GM12878 (cell line): ENCODE data around the gene NDEL1. TPM values are rescaled to one million over a fixed set of nuclear protein-coding genes. Genes with fewer than 3 reads are reported as not detected.

Experiments used
- ATAC-seq: fragments of 200-7000 bp; cut with Tn5 transposase; 3 replicates; pipeline ENCODE4 v1.9.1; 2020; ENCODE audit warnings: mild to moderate bottlenecking, moderate library complexity
- BruUV-seq: library from RNA; stranded (reverse); fragments of 400-500 nt; replicated peaks from 2 replicates; lab custom pipeline; 2021; lab: Mats Ljungman, UMichigan
- CTCF ChIA-PET: fragments of 300-600 bp; sonication (Branson Sonifier 250); formaldehyde crosslinking; extraction: SDS; loops from one replicate; lab custom pipeline; 2021; ENCODE audit warnings: inconsistent platforms; lab: Yijun Ruan, JAX
- POLR2A ChIA-PET: fragments of 350-600 bp; formaldehyde crosslinking; extraction: SDS; loops from one replicate; lab custom pipeline; 2021; ENCODE audit warnings: inconsistent platforms; lab: Charles Lee
- RAD21 ChIA-PET: fragments of 300-600 bp; sonication (Branson Sonifier 250); formaldehyde crosslinking; loops from one replicate; lab custom pipeline; 2023; ENCODE audit warnings: antibody characterized with exemption; ENCODE audit not compliant: unreplicated experiment; lab: Charles Lee
- SMC1A ChIA-PET: fragments of 300-600 bp; sonication (Branson Sonifier 250); formaldehyde crosslinking; loops from one replicate; lab custom pipeline; 2023; ENCODE audit not compliant: unreplicated experiment, uncharacterized antibody; lab: Charles Lee
- DNase-seq: peaks from one replicate; pipeline ENCODE4 v3.0.0-alpha.2; 2011; ENCODE audit warnings: low read depth, low spot score
- FAIRE-seq: peaks from 3 replicates; lab custom pipeline; 2011; peaks lifted over from hg19 to GRCh38; lab: Jason Lieb, UNC
- H2AFZ ChIP-seq: 2 replicates; pipeline ENCODE4 v1.6.0; 2011; ENCODE audit warnings: low read depth, low read length, control low read depth; ENCODE audit not compliant: control insufficient read depth
- H3K27ac ChIP-seq: 2 replicates; pipeline ENCODE4 v1.5.1; 2011; ENCODE audit warnings: control low read depth; ENCODE audit not compliant: control insufficient read depth, insufficient read depth
- H3K27me3 ChIP-seq, 2 experiments: replicated peaks in 1 of 2; 2 replicates each; pipeline versions ENCODE4 v1.6.0 to v1.6.1; 2011; ENCODE audit warnings: low read length in 1 of 2; ENCODE audit not compliant: control insufficient read depth in 2 of 2, insufficient read depth in 2 of 2
- H3K36me3 ChIP-seq, 2 experiments: 2 replicates each; pipeline ENCODE4 v1.5.1; 2011; ENCODE audit warnings: low read length in 1 of 2; ENCODE audit not compliant: control insufficient read depth in 2 of 2, insufficient read depth in 2 of 2
- H3K4me1 ChIP-seq: 2 replicates; pipeline ENCODE4 v1.6.1; 2011; ENCODE audit warnings: mild to moderate bottlenecking, low read length, moderate library complexity, mixed read lengths; ENCODE audit not compliant: control insufficient read depth, insufficient read depth
- H3K4me2 ChIP-seq: 2 replicates; pipeline ENCODE4 v1.6.0; 2011; ENCODE audit warnings: control low read depth; ENCODE audit not compliant: control insufficient read depth, insufficient read depth
- H3K4me3 ChIP-seq: fragments of 200-600 bp; sonication (generic); 2 replicates; pipeline ENCODE4 v1.5.1; 2016
- H3K79me2 ChIP-seq: 2 replicates; pipeline ENCODE4 v1.6.0; 2011; ENCODE audit warnings: low read length; ENCODE audit not compliant: control insufficient read depth, insufficient read depth
- H3K9ac ChIP-seq: 2 replicates; pipeline ENCODE4 v1.8.0; 2011; ENCODE audit warnings: low read length, control low read depth, mixed read lengths; ENCODE audit not compliant: control insufficient read depth, insufficient read depth
- H3K9me3 ChIP-seq: replicated peaks from 3 replicates; pipeline ENCODE4 v1.5.1; 2011; ENCODE audit warnings: mild to moderate bottlenecking, low read length; ENCODE audit not compliant: control insufficient read depth, insufficient read depth
- H4K20me1 ChIP-seq: 2 replicates; pipeline ENCODE4 v1.6.0; 2011; ENCODE audit not compliant: control insufficient read depth, insufficient read depth
- BACH1 ChIP-seq: fragments of 450-650 bp; IDR thresholded peaks from 2 replicates; pipeline ENCODE4 v1.6.1; 2017; ENCODE audit warnings: mild to moderate bottlenecking, borderline replicate concordance
- BCL3 ChIP-seq: IDR thresholded peaks from 2 replicates; pipeline ENCODE4 v1.6.1; 2011; ENCODE audit warnings: borderline replicate concordance, low read depth, mild to moderate bottlenecking, moderate library complexity, low read length; ENCODE audit not compliant: insufficient read depth, poor library complexity, severe bottlenecking
- ESRRA ChIP-seq: IDR thresholded peaks from 2 replicates; pipeline ENCODE4 v1.6.1; 2012; ENCODE audit warnings: mild to moderate bottlenecking, low read length, improper control_type of control experiment
- GATAD2B ChIP-seq: fragments of 450-650 bp; conservative IDR thresholded peaks from 2 replicates; pipeline ENCODE4 v1.6.1; 2017; ENCODE audit warnings: low read depth, mild to moderate bottlenecking, moderate library complexity
- MTA2 ChIP-seq: fragments of 450-650 bp; IDR thresholded peaks from 2 replicates; pipeline ENCODE4 v1.6.1; 2016; ENCODE audit warnings: low read depth, mild to moderate bottlenecking, moderate library complexity
- NFIC ChIP-seq: IDR thresholded peaks from 2 replicates; pipeline ENCODE4 v1.6.1; 2012; ENCODE audit warnings: low read depth, mild to moderate bottlenecking, inconsistent platforms, low read length, moderate library complexity
- PAX8 ChIP-seq: fragments of 450-650 bp; IDR thresholded peaks from 2 replicates; pipeline ENCODE4 v1.6.1; 2017; ENCODE audit warnings: mild to moderate bottlenecking, moderate library complexity
- RELB ChIP-seq: fragments of 450-650 bp; IDR thresholded peaks from 2 replicates; pipeline ENCODE4 v1.6.1; 2017; ENCODE audit warnings: low read depth, mild to moderate bottlenecking, moderate library complexity
- SKIL ChIP-seq: fragments of 450-650 bp; IDR thresholded peaks from 2 replicates; pipeline ENCODE4 v1.6.1; 2017; ENCODE audit warnings: mild to moderate bottlenecking, low read depth, inconsistent platforms; ENCODE audit not compliant: poor library complexity, severe bottlenecking
- SREBF2 ChIP-seq: IDR thresholded peaks from 2 replicates; pipeline ENCODE4 v1.6.1; 2012; ENCODE audit warnings: mild to moderate bottlenecking, low read length
- TBL1XR1 ChIP-seq: IDR thresholded peaks from 2 replicates; pipeline ENCODE4 v1.6.1; 2012; ENCODE audit warnings: low read depth, low read length, improper control_type of control experiment
- TCF12 ChIP-seq: IDR thresholded peaks from 2 replicates; pipeline ENCODE4 v1.6.1; 2011; ENCODE audit warnings: low read depth, mild to moderate bottlenecking, low read length
- WRNIP1 ChIP-seq: IDR thresholded peaks from 2 replicates; pipeline ENCODE4 v1.6.1; 2011; ENCODE audit warnings: low read depth, low read length, improper control_type of control experiment, borderline replicate concordance
- WGBS: methylation state at CpG from one replicate; pipeline ENCODE4 v1.1.6; 2016; ENCODE audit warnings: low lambda C conversion rate; ENCODE audit not compliant: insufficient replicate concordance, insufficient coverage; ENCODE audit errors: missing lambda C conversion rate; 5-methylcytosine and 5-hydroxymethylcytosine counted together
- in situ Hi-C: fragments of 300-500 bp; cut with MboI; formaldehyde crosslinking; loops from 9 replicates; pipeline ENCODE4 v1.14.3; 2018; ENCODE audit warnings: mixed read lengths
- intact Hi-C: fragments of 100-400 bp; cut with micrococcal nuclease; formaldehyde crosslinking; loops from one replicate; pipeline ENCODE4 v1.14.2; 2022; ENCODE audit not compliant: unreplicated experiment
- polyA plus RNA-seq, 11 experiments: library from polyadenylated mRNA; depleted of rRNA in 4 of 11; unstranded in 6 of 11; stranded (reverse) in 5 of 11; fragments of >200 nt; fragmentation: Nextera tagmentation in 4 of 11; fragmentation: Illumina TruSeq in 1 of 11; extraction: Ambion mirVana in 4 of 11; extraction: Trizol in 1 of 11; gene quantifications; 1 replicate in 1 of 11; 2 replicates in 10 of 11; pipeline versions ENCODE4 v1.2.1 to v1.2.3, GENCODE V29; 2011 to 2016; ENCODE audit warnings: inconsistent platforms in 2 of 11, missing spikeins in 2 of 11, low read depth in 1 of 11
- total RNA-seq, 4 experiments: library from RNA; depleted of rRNA in 3 of 4; stranded (reverse); fragments of >200 nt in 3 of 4; fragmentation: Illumina TruSeq in 1 of 4; extraction: Trizol in 1 of 4; gene quantifications; 2 replicates each; pipeline versions ENCODE4 v1.2.1 to v1.2.3, GENCODE V29; 2013 to 2021

Gene NDEL1
- total and polyA plus RNA-seq, 10 of the 15 experiments (the other 5 are each of a cell fraction or from before 2014, with no cell fraction given) = 0.72 to 41.5 (median 29.9) TPM

- no peak for TF ChIP-seq BCL3
Observed at GRCh38 chr17:8448310-8448709, 12.6 kb downstream of the NDEL1 start (continued).

GRCh38 chr17:8451933-8452614, 16.4 kb downstream of the NDEL1 start:
- SMC1A ChIA-PET = interaction anchor here (0.8 to 1.4 kb wide), 2 partner anchors 15 to 17 kb away, joined by 3 to 4 read pairs; partner anchors contain the start of gene NDEL1
- in situ Hi-C loops = no loop called here
- no peak for ATAC-seq
- H3K4me2 ChIP-seq = no peak overlapping the region
- no peaks in the 10 kb centered on the region for H3K27me3 ChIP-seq
- no peak for TF ChIP-seq SKIL
- TF ChIP-seq RELB = no peak
- no peak for TF ChIP-seq TCF12
- TF ChIP-seq TBL1XR1 = no peak
- TF ChIP-seq BACH1 = no peak
- TF ChIP-seq NFIC = no peak
- TF ChIP-seq WRNIP1 = no peak
- TF ChIP-seq MTA2 = no peak
- TF ChIP-seq GATAD2B = no peak
- TF ChIP-seq PAX8 = no peak
- no peak for TF ChIP-seq ESRRA
- no peak for TF ChIP-seq SREBF2
- TF ChIP-seq, all 136 proteins: peak for 0
- CTCF ChIA-PET = interaction anchor here (1.2 kb wide), 1 partner anchor 42 kb away, joined by 3 read pairs; no protein-coding TSS in a partner anchor
- Histone ChIP-seq H2AFZ (no peak overlapping the region), H3K79me2 (no peaks in the 10 kb centered on the region), H3K4me3 (no peak overlapping the region), H3K27ac (no peak overlapping the region), H3K36me3 (peaks cover 6 to 19% of the 10 kb centered on the region in 2 experiments), H3K9ac (no peak overlapping the region), H3K9me3 (no peaks in the 10 kb centered on the region), H3K4me1 (no peaks in the 10 kb centered on the region), H4K20me1 (no peaks in the 10 kb centered on the region)
- no TSS peak for BruUV-seq
- POLR2A ChIA-PET = interaction anchor here (0.9 kb wide), 1 partner anchor 15 kb away, joined by 4 read pairs; no protein-coding TSS in a partner anchor
- FAIRE-seq (no peak), DNase-seq (no peak)
- intact Hi-C loops = no loop called here
- RAD21 ChIA-PET = no interaction called here
- 88% methylated on average over 8 of the region's 8 CpGs for WGBS
